Keratinocyte (primary cell): ENCODE results near the gene ADAMTS7.

Source experiments
- CTCF ChIP-seq, 3 experiments: IDR thresholded peaks in 1 of 3; conservative IDR thresholded peaks in 1 of 3; optimal IDR thresholded peaks in 1 of 3; 2 replicates in 2 of 3; 3 replicates in 1 of 3; pipeline versions ENCODE3 to v1.5.1; 2011; ENCODE audit warnings: low read length in 3 of 3, mild to moderate bottlenecking in 3 of 3, moderate library complexity in 2 of 3, control low read depth in 1 of 3, inconsistent platforms in 1 of 3; ENCODE audit not compliant: insufficient read depth in 2 of 3; ENCODE audit errors: extremely low read depth in 1 of 3
- EZH2 ChIP-seq: IDR thresholded peaks from one replicate; pipeline ENCODE4 v1.6.1; 2012; ENCODE audit warnings: inconsistent platforms, mild to moderate bottlenecking, low read length, moderate library complexity

- TF ChIP-seq CTCF (optimal IDR thresholded peaks at IDR 0.05 in 1 of 3, IDR thresholded peaks at IDR 0.05 in 1 of 3, conservative IDR thresholded peaks at IDR 0.05 in 1 of 3; ENCODE audit: extremely low read depth in 1 of 3, insufficient read depth in 2 of 3, low read length in 3 of 3) (no peak), EZH2 (no peak)
Observed at GRCh38 chr15:78768096-78768495, 43.2 kb downstream of the ADAMTS7 start.
